Panc1 (cell line): ENCODE results near the gene GNAO1.

Experiments used
- POLR2AphosphoS5 ChIP-seq: IDR thresholded peaks from 2 replicates; pipeline ENCODE4 v1.6.1; 2012; ENCODE audit warnings: mild to moderate bottlenecking, low read depth, low read length, moderate library complexity
- SIN3A ChIP-seq: IDR thresholded peaks from 2 replicates; pipeline ENCODE4 v1.6.1; 2012; ENCODE audit warnings: low read depth, mild to moderate bottlenecking, low read length, moderate library complexity, borderline replicate concordance; ENCODE audit not compliant: insufficient read depth
- TCF7L2 ChIP-seq: IDR thresholded peaks from 2 replicates; pipeline ENCODE4 v1.6.1; 2011; ENCODE audit warnings: mild to moderate bottlenecking, low read depth, low read length, inconsistent platforms
- TF ChIP-seq, protein P1 (sequence below), 2 experiments: IDR thresholded peaks; 2 replicates each; pipeline ENCODE4 v1.6.1; 2011 to 2012; ENCODE audit warnings: low read depth in 2 of 2, control low read depth in 1 of 2, low read length in 1 of 2, mild to moderate bottlenecking in 1 of 2, moderate library complexity in 1 of 2; ENCODE audit not compliant: insufficient read depth in 1 of 2
- TF ChIP-seq, protein P2 (sequence below): fragments of 450-650 bp; IDR thresholded peaks from 2 replicates; pipeline ENCODE4 v1.5.1; 2017; ENCODE audit warnings: mild to moderate bottlenecking

DNA sequence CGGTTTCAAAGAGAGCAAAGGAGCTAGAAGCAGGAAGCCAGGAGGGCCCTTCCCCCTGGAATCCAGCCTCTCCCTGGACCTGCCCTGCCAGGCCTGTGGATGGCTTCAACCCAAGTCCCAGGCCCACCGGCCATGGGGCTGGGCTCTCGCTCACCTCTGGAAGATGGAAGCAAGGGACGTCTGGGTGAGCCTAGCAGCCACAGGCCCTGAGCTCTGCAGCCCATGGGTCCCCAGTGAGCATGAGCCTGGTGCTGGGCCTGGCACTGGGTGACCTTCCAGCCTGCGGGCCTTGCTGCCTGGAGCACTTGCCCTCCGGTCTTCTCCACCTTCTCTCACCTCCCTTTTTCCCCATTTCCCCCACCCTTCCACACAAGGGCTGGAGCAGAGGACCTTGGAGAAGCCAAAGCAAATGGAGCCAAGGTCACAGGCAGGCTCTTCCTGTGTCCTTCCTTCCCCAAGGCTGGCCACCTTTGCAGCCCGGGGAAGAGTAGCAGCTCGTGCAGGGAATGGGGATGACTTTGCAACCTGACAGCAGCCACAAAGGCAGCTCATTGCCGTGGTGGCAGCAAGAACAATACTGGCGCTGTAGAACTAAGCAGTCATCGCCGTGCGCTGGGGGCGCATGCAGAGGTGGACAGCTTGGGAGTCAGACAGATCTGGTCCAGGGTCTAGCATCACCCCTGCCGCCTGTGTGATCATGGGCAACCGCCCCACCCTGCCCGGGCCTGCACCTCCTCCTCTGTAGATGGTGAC, 147.5 kb downstream of the GNAO1 start:
- TF ChIP-seq, protein P1, sequence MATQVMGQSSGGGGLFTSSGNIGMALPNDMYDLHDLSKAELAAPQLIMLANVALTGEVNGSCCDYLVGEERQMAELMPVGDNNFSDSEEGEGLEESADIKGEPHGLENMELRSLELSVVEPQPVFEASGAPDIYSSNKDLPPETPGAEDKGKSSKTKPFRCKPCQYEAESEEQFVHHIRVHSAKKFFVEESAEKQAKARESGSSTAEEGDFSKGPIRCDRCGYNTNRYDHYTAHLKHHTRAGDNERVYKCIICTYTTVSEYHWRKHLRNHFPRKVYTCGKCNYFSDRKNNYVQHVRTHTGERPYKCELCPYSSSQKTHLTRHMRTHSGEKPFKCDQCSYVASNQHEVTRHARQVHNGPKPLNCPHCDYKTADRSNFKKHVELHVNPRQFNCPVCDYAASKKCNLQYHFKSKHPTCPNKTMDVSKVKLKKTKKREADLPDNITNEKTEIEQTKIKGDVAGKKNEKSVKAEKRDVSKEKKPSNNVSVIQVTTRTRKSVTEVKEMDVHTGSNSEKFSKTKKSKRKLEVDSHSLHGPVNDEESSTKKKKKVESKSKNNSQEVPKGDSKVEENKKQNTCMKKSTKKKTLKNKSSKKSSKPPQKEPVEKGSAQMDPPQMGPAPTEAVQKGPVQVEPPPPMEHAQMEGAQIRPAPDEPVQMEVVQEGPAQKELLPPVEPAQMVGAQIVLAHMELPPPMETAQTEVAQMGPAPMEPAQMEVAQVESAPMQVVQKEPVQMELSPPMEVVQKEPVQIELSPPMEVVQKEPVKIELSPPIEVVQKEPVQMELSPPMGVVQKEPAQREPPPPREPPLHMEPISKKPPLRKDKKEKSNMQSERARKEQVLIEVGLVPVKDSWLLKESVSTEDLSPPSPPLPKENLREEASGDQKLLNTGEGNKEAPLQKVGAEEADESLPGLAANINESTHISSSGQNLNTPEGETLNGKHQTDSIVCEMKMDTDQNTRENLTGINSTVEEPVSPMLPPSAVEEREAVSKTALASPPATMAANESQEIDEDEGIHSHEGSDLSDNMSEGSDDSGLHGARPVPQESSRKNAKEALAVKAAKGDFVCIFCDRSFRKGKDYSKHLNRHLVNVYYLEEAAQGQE (IDR thresholded peaks at IDR 0.05; ENCODE audit: insufficient read depth in 1 of 2, low read depth in 2 of 2, low read length in 1 of 2) = no peak
- TF ChIP-seq SIN3A (no peak), POLR2AphosphoS5 (no peak), TCF7L2 (no peak)
- TF ChIP-seq, protein P2, sequence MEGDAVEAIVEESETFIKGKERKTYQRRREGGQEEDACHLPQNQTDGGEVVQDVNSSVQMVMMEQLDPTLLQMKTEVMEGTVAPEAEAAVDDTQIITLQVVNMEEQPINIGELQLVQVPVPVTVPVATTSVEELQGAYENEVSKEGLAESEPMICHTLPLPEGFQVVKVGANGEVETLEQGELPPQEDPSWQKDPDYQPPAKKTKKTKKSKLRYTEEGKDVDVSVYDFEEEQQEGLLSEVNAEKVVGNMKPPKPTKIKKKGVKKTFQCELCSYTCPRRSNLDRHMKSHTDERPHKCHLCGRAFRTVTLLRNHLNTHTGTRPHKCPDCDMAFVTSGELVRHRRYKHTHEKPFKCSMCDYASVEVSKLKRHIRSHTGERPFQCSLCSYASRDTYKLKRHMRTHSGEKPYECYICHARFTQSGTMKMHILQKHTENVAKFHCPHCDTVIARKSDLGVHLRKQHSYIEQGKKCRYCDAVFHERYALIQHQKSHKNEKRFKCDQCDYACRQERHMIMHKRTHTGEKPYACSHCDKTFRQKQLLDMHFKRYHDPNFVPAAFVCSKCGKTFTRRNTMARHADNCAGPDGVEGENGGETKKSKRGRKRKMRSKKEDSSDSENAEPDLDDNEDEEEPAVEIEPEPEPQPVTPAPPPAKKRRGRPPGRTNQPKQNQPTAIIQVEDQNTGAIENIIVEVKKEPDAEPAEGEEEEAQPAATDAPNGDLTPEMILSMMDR = no peak
